ENCODE results near the gene TSHZ2. TPM values are rescaled to one million over a fixed set of nuclear protein-coding genes. Genes with fewer than 3 reads are reported as not detected.

The TSHZ2 gene
- total RNA-seq, 1 experiment from 2014 or later, result 0.07 TPM

GRCh38 chr20:53492212-53492611 lies 520.1 kb downstream of the TSHZ2 start:
- no peak overlapping the region for H3K23ac ChIP-seq (ENCODE audit: insufficient read length, low read depth, low read length)
- no peak overlapping the region for H3K4me2 ChIP-seq (ENCODE audit: insufficient read depth, insufficient read length, low read length)
- Mint-ChIP-seq H3K36me3 (ENCODE audit: insufficient read depth in 1 of 3, low read depth in 3 of 3) (peaks cover 0 to 17% (median 12%) of the 10 kb centered on the region in 3 experiments; a peak in 4 of 7 replicates), H3K4me3 (no peak overlapping the region), H3K27me3 (ENCODE audit: low read depth) (no peaks in the 10 kb centered on the region), H3K9me3 (peaks cover 0 to 2% of the 10 kb centered on the region in 2 experiments; a peak in 2 of 5 replicates), H3K27ac (no peak overlapping the region), H3K4me1 (peaks cover 16 to 19% of the 10 kb centered on the region in 2 experiments)
- no peak overlapping the region for H3K27ac ChIP-seq (ENCODE audit: insufficient read length, low read depth, low read length)
- H3K14ac ChIP-seq (ENCODE audit: insufficient read depth, low read length), result no peak overlapping the region
- no peak overlapping the region for H3K18ac ChIP-seq (ENCODE audit: insufficient read length, low read depth, low read length)
- H3K56ac ChIP-seq (ENCODE audit: insufficient read length, low read depth, low read length), result no peak overlapping the region
- no peaks in the 10 kb centered on the region for H3K9me3 ChIP-seq (ENCODE audit: control insufficient read depth, low read depth, low read length)
- no peak overlapping the region for H2BK12ac ChIP-seq (ENCODE audit: insufficient read length, low read depth, low read length)
- no peak overlapping the region for H4K8ac ChIP-seq (replicated peaks; ENCODE audit: insufficient read length, low read depth, low read length)
- no peak overlapping the region for H2BK15ac ChIP-seq (ENCODE audit: low read depth, low read length)
- TF ChIP-seq, protein P1, sequence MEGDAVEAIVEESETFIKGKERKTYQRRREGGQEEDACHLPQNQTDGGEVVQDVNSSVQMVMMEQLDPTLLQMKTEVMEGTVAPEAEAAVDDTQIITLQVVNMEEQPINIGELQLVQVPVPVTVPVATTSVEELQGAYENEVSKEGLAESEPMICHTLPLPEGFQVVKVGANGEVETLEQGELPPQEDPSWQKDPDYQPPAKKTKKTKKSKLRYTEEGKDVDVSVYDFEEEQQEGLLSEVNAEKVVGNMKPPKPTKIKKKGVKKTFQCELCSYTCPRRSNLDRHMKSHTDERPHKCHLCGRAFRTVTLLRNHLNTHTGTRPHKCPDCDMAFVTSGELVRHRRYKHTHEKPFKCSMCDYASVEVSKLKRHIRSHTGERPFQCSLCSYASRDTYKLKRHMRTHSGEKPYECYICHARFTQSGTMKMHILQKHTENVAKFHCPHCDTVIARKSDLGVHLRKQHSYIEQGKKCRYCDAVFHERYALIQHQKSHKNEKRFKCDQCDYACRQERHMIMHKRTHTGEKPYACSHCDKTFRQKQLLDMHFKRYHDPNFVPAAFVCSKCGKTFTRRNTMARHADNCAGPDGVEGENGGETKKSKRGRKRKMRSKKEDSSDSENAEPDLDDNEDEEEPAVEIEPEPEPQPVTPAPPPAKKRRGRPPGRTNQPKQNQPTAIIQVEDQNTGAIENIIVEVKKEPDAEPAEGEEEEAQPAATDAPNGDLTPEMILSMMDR (conservative IDR thresholded peaks at IDR 0.05), result no peak
- no peak overlapping the region for H3K4ac ChIP-seq (ENCODE audit: low read depth, low read length)
- H2AFZ ChIP-seq (ENCODE audit: low read length), result no peak overlapping the region
- no peaks in the 10 kb centered on the region for H3K79me1 ChIP-seq (ENCODE audit: insufficient read depth, low read depth, low read length, poor library complexity, severe bottlenecking)
- H3K9ac ChIP-seq (ENCODE audit: extremely low read depth, insufficient read length, low read length), result no peak overlapping the region
- no peak overlapping the region for H2BK5ac ChIP-seq (ENCODE audit: insufficient read length, low read length)
- H3T11ph ChIP-seq (ENCODE audit: low read length), result no peak overlapping the region
- H3K27me3 ChIP-seq (ENCODE audit: insufficient read depth, low read length), result no peaks in the 10 kb centered on the region
- no peaks in the 10 kb centered on the region for H3K23me2 ChIP-seq (ENCODE audit: insufficient read length, low read depth, low read length, poor library complexity, severe bottlenecking)
- H2BK120ac ChIP-seq (ENCODE audit: low read depth, low read length, poor library complexity, severe bottlenecking), result no peak overlapping the region
- no peaks in the 10 kb centered on the region for H3K4me1 ChIP-seq (ENCODE audit: insufficient read depth, low read length)
- no peaks in the 10 kb centered on the region for H4K20me1 ChIP-seq (ENCODE audit: control insufficient read depth, insufficient read depth, insufficient read length)
- H4K5ac ChIP-seq (ENCODE audit: insufficient read length, low read depth, low read length), result no peak overlapping the region
- no peak for DNase-seq
- WGBS (ENCODE audit: extremely low coverage, insufficient read length, low lambda C conversion rate), result no CpG with 5 or more reads among the region's 3 CpGs
- H4K91ac ChIP-seq (ENCODE audit: insufficient read length, low read depth, low read length), result no peak overlapping the region
- H2AK5ac ChIP-seq (ENCODE audit: insufficient read length, low read length), result no peak overlapping the region
- H3K79me2 ChIP-seq (ENCODE audit: insufficient read depth, low read length), result no peaks in the 10 kb centered on the region
- no peak overlapping the region for H2BK20ac ChIP-seq (ENCODE audit: low read depth, low read length, poor library complexity, severe bottlenecking)

All from H9 (cell line).